NCI-H524 (cell line): ENCODE measurements around the gene UBAP2.
"Not testable (repeated sequence)": the region's sequence is repeated elsewhere in the genome, so short reads cannot be mapped to it uniquely, and the experiment has no call there.

Experiments
- DNase-seq, 2 experiments: peaks; one replicate each; lab custom pipeline; 2025; lab: John Stamatoyannopoulos, UW

The UBAP2 gene

DNA sequence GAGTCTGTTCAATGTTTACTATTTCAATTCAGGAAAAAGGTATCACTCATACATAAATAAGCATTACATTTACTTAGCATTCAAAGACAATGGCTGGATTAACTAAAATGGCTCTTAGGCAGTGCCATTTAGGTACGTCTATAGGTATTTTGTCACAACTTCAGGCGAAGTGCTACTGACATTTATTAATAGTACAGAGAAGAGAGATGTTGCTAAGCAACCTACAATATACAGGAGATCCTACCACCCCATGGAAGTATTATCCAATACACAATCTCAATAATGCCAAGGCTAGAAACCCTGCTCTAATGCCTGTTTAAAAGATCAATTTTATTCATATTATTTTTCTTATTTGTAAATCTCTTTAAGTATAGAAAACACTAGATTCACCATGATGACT is 76.0 kb downstream of the UBAP2 start:
- DNase-seq = no peak

DNA sequence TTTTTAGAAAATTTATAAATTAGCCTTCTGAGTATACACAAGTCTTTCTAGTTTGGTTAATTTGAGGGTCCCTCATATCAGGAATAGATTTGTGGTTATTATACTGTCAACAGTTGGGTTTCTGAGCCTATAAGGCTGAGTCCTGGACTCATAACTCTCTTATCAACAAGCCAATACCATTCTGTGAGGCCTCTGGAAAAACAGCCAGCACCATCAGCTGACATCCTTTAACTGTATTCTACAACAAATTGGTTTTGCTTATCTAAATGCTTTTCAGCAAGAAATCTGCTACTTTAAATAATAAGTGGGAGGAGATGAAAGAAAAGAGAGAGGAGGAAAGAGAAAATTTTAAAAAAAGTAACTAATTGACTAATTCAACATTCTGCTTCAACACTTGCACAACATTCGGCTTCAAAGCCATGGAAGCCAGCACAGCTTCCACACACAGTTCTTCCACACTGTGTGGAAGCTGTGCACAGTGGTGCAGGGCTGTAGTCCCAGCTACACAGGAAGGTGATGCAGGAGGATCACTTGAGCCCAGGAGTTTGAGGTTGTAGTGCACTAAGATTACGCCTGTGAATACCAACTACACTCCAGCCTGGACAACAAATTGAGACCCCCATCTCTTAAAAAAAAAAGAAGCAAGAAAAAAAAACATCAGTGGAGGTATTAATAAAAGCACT is 84.5 kb downstream of the UBAP2 start:
- no peak for DNase-seq

DNA sequence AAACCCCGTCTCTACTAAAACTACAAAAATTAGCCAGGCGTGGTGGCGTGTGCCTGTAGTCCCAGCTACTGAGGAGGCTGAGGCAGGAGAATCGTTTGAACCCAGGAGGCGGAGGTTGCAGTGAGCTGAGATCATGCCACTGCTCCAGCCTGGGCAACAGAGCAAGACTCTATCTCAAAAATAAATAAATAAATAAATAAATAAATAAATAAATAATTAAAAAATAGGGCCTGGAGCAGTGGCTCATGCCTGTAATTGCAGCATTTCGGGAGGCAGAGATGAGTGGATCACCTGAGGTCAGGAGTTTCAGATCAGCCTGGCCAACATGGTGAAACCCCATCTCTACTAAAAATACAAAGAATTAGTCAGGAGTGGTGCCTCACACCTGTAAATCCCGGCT is 86.2 kb downstream of the UBAP2 start:
- not testable (repeated sequence) for DNase-seq

DNA sequence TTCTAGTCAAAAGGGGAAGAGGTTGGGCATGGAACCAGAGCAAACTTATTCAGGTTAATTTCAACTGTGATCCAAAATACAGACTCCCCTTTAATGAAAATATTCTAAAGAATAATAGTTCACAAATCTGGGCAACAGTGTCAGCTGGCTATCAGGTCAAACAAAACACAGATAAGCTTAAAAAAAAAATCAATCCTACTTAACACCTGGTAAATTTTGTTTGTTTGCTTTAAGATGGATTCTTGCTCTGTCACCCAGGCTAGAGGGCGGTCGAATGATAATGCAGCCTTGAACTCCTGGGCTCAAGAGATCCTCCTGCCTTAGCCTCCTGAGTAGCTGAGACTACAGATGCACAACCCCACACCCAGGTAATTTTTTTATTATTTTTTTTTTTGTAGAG is 89.0 kb downstream of the UBAP2 start:
- no peak for DNase-seq

DNA sequence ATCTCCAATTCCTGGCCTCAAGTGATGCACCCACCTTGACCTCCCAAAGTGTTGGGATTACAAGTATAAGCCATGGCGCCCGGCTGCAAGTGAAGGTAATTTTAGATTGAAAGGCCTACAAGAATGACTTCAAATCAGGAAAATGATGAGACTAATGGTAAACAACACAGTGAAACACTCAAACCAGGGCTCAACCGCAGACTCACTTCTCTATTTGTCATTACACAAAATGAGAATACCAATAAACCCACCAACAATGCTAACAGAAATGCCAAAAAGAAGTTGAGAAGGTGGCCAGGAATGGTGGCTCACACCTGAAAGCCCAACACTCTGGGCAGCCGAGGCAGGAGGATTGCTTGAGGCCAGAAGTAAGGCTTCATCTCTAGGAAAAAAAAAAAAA is 92.1 kb downstream of the UBAP2 start:
- DNase-seq = no peak

DNA sequence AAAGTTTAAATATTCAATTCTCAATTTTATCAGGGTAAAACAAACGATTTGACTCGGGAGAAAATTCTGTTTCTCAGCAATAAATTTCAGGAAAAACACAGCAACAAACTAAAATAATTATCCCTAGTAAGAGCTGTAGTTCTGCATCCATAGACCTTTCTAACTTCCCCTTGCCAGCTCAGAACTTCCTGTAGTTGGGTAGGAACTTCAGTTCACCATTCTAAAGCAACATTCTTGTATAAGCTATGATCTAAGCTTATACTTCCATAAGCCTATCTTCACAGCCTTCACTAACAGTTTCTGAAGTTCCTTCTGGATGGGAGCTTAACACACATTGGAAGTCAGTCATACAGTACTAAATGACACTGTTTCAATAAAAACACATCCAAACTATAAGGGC is 96.6 kb downstream of the UBAP2 start:
- no peak for DNase-seq

DNA sequence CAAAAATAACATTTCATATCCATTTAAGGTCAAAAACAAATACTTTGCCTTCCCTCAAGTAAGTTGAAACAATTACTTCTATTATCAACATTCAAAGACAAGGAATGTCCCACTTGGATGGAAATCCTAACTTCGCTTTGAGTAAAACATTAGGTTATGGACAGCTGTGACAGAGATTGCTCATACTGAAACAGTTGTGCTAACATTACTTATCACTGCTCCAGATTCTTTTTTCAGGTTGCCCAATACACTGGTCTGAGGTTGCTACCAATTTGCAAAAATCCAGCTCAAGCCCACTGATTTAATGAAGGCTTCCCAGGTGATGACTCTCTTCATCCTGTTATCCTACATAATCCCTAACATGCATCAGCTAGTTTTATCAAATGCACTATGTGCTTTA is 98.3 kb downstream of the UBAP2 start:
- no peak for DNase-seq

DNA sequence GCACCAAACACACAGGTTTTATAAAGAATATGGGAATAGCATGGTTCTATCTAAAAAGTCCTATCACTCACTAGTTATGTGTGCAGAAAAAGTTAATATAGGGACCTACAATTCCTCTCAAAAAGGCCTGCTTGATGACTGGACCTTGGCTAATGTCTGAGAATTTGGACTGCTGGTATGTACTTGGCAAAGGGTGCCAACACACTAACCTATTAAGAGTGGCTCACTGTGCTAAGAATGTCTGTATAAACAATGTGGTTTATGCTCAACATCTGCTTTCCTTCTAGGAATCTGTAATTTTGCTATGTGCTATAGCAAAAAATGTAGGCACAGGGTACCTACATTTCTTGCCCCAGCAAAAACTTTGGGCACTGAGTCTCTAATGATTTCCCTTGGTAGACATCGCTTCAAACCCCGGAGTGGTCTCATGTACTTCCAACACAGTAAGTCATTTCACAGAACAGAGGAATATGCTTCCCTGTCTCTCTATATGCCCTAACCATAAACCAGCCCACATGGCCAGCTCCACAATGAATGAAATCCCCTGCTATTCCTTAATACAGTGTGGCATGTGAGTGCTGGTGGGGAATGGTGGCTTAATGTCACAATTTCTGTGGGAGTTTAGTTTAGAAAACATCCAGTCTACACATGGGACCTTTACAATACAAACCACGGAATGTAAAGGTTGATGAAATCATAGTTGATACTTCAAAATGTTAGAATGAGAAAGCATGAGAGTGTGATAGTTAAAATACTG is 101.7 kb downstream of the UBAP2 start:
- DNase-seq = no peak

DNA sequence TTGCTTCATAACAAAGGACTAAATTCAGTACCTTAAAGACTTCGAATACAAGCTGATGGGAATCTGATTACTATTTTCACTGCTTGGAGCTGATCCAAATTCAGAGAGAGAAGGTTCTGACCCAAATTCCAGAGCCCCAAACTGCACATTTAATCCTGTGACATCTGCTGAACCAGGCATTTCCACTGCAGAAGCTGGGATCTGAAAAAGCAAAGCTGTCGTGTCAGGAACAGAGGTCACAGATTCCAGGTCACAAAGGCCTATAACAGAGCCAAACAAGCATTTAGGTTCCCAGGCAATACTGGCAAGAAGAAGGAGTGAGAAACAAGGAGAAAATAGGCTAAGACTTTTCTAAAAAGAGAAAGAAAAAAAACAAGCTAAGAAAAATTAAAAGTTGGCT is 105.3 kb downstream of the UBAP2 start:
- no peak for DNase-seq

DNA sequence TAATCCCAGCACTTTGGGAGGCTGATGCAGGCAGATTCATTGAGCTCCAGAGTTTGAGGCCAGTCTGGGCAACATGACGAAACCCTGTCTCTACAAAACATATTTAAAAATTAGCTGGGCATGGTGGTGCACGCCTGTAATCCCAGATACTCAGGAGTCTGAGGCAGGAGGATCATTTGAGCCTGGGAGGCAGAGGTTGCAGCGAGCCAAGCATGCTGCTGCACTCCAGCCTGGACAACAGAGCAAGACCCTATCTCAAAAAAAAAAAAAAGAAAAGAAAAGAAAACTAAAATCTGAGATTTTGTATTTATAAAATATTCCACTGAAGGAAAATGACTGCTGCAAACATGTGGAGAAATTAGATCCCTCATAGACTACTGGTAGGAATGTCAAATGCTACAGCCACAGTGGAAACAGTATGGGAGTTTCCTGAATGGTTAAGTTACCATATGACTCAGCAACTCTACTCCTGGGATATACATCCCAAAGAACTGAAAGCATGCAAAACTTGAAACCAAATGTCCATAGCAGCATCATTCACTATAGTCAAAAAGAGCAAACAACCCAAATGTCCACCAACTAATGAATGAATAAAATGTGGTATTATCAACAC is 106.1 kb downstream of the UBAP2 start:
- no peak for DNase-seq

DNA sequence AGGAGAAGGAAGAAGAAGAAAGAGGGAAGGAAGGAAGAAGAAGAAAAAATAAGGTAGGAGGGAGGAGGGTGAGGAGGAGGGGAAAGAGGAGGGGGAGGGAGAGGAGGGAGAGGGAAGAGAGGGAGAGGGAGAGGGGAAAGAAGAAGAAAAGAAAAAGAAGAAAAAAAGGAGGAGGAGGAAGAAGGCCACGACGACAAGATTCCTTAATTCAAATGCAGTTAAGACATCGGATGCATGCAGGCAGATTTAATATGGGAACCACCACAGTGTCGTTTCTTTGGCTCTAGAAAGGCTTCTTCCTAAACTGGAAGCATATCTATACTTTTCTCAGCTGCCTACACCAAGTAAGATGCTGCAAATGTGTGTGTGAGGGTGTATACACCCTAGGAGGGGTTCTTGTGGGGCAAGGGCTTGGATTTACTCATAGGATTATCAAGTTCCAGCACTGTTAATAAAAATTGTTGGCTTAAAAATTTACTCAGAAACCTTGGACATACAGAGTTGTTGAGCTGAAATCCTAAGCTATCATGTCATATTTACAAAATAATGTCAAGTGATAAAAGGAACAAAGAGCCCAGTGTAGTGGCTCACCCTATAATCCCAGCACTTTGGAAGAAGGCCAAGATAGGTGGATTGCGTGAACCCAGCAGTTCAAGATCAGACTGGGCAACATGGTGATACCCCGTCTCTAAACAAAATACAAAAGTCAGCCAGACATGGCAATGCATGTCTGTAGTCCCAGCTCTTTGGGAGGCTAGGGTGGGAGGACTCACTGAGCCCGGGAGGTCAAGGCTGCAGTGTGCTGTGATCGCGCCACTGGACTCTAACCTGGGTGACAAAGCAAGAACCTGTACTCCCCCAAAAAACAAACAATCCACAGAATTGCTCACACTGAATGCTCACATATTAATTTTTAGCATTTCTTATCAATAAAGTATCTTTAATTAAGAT is 108.5 kb downstream of the UBAP2 start:
- peak in 1 of 2 experiments; percentile 2 for DNase-seq

DNA sequence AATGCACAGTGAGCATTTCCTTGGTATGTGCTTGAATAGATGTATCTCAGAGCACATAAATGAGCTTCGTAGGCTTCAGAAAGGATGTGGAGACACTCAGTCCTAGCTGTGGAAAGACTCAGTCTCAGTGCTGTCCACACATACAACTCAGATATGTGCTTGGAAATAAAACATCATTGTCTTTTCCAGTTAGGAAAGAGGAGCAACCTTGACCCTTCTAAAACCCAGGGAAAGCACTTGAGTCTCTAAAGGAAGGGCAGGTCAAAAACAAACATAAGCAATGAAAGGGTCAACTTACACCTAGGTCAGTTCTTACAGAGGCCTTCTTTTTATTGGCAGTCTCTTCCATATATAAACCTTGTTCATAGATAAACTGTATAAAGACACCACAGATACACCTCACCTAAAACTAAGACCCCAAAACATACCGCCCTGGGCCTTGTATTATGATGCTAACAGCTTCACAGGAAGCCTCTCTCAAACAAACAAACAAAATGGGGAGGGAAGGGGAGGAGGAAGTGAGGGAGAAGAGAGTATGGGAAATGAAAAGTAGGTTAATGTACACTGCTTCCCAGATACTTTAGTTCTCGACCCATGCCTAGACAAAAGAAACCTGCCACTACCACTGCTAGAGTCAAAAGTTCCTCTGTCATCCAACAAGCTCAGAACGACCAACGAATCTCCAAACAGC is 114.4 kb downstream of the UBAP2 start:
- DNase-seq = no peak

DNA sequence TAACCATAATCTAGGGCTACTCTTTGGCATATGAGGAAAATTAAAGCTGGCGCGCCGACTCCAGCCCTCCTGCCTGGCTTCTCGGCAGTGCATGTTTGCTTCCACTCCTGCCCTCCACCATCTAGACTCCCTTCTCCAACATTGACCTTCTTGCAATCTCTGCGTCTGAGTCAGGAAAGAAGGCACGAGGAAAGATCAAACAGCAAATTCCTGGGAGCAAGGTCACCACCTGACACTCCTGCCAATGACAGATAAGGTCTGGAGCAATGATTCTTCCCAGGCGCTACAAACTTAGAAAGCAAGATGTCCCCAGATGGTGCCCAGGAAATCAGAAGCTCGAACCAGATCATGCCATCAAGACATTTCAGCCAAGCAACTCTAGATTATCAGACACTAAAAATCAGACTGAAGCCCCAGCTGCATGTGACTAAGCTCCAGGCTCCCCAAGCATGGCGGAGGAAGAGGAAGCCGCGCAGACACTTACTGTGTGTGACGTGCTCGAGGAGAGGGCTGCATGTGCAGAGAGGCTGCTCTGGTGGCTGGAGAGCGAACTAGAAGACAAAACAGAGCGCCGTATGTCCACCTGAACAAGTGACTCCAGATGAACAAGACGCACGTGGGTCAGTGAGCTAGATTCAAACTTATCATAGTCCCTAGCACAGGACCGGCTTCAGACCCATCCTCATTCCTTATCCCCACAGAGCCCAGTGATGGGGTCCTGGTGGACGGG is 116.4 kb downstream of the UBAP2 start:
- DNase-seq = no peak

DNA sequence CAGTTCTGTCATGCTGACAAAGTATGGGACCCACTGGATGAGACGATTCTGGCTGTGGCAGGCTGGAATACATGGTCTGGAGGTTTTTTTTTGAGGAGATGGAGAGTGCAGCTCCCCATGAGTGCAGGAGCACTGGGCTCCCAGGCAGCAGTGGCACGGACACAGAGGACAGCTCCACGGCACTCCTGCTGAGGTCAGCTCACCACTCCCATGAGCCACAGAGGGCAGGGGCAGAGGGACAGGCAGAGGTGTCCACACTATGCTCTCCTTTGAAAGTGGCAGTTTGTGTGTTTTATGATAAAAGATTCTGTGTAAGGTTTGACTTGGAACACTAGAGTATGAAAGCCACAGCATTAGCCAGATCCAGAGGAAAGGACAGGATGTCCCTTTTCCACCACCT is 117.4 kb downstream of the UBAP2 start:
- DNase-seq = no peak

DNA sequence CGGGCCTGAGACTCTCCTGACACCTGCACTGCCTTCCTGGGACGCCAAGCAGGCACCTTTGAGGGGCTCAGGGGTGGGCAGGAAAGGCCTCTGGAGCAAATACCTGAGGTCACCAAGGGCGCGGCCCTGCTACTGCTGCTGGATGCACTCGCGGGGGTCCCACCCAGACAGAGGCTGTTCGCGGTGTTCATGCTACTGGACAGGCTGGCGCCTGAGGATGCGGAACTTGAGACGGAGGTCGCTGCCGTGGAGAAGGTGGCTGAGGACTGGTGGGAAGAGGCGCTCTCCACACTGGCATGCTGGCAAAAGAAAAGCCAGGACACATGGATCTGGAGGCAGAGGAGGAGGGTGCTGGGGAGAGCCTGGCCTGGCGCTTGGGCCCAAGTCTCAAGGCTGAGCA is 121.0 kb downstream of the UBAP2 start:
- no peak for DNase-seq

DNA sequence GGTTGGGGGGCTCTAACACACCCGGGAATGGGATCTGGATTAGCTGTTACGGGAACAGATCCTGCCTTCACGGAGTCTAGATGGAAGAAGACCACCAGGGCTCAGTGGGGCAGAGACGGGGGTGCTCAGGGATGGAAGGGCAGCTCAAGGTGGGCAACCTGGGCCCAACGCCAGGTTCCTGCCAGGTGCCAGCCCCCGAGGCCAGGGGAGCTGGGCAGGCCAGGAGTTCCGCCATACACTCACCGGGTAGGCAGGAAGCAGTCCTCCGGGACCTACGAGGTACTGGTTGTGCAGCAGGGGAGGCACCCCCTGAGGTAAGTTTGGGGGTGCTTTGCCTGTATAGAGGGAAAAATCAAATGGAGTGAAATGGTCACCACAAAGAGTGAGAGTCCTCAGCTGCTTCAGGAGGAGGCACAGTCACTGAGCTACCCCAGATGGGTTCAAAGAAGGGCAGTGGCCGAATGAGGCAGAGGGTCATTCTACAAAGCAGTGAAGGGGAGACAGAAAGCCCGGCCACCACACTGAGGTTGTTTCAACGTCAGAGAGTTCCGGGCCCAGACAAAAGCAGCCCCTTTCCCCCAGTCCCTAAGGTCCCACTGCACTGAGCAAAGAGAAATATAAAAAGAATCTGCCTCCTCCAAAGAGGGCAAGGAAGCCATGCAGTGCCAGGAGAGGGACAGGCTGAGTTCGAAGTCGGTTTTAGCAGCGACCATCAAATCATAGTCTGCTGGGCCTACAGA is 121.8 kb downstream of the UBAP2 start:
- no peak for DNase-seq

DNA sequence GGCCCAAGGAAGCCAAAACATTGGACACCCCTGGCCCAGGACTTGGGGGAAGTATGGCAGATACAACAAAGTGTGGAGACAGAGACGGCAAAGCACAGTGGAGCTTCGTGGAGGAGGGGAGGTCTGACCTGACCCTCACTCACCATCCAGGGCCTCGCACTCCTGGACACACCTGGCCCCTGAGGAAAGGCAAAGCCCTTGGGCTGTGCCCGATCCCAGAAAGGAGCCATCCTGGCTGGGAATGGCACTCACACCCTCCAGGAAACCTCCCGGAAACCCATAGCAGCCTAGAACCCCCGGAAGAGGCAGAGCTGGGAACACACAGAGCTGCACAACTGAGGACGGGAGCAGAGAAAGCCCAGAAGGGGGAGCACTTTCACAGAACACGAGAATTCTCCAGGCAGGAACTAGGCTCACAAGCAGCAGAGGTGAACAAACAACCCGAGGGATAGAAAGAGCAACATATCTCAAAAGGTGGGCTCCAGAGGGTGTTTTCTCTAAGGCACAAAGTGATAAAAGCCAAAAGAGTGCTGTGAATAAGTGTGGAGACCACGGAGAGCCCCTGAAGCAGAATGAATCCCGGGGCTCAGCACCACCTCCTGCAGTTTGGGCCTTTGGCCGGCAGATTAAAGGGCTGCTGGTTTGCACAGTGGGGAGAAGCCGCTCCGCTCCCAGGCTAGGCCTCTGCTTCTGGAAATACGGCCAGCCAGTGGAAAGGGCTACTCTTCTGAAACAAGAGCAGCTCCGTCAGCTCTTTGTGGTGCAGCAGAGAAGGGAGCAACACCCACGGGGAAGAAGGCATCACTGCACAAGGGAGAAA is 123.5 kb downstream of the UBAP2 start:
- DNase-seq = peak; percentile 11 to 46

DNA sequence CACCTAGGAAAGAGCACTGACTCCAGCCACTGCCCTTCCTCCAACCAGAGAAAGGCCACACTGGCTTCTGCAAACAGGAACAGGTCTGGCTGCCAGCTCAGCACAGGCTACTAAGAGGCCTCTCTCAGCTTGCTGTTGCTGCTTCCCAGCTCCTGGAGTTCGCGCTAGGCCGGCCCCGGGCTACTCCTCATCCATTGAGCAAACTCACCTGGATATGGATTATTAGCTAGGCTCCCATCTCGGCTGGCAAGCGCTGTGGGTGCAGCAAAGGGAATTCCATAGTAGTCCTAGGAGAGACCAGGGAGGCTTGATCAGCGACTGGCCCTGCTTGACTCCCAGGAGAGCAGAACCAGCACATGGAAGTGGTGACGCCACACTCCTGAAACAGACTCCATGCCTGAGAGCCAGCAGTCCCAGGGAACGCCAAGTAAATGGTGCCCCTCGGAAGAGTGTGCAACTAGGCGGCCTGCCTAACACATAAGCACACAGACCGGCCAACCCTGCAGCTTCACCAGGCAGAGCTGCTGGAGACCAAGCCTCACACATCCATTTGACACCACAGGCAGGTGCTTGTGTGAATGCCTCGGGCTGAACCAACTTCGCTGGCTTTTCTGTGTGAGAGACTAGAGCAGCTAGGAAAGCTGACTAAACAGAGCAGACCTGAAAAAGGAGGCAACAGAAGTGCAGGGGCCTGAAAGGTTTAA is 124.5 kb downstream of the UBAP2 start:
- DNase-seq = no peak

DNA sequence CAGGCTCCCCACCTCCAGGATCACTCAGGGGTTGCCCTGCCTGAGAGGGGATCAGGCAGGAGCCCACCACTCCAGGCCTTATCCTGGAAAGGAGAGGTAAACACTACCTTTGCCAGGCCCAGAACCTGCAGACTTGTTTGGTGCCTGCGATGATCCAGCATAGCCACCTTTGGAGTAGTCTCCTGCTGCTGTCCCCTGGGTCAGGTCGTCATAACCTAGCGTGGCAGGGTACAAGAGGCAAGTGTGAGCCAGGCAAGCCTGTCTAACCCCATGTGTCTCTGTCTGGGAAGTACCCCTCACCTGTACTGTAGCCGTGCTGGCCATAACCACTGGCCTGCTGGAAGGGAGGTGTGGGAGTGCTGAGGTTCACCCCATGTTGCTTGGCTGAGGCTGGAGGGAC is 125.6 kb downstream of the UBAP2 start:
- DNase-seq = no peak
